Stimulated activated CD4-positive, alpha-beta T cell treated with anti-CD3 and anti-CD28 coated beads, Interleukin-4, amount 100 ng/mL, for 48 hours (primary cell): ENCODE measurements around the gene ING5.
"Not testable (repeated sequence)": the region's sequence is repeated elsewhere in the genome, so short reads cannot be mapped to it uniquely, and the experiment has no call there.

Experiments
- DNase-seq, 2 donors: peaks; one replicate each; pipeline ENCODE4 v3.0.0-alpha.2; 2020; ENCODE audit warnings: low read depth in 2 of 2

Gene ING5

DNA sequence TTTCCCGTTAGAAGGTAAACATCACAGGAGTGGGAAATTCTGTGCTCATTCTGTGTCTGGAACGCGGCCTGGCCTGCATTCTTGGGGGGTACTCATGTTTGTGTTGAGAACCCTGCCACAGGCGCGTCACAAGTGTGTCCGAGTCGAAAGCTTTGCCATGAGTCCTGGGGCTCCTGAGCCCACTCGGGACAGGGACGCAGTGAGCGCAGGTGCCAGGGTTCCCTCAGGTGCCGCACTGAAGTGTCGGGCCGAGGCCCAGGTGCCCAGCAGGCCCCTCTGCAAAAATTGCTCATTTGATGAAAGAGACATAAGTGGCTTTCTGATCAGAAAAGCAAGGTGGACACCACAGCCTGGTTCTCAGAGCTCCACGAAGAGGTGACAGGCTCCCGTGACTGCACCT is 37.3 kb downstream of the ING5 start:
- no peak for DNase-seq

DNA sequence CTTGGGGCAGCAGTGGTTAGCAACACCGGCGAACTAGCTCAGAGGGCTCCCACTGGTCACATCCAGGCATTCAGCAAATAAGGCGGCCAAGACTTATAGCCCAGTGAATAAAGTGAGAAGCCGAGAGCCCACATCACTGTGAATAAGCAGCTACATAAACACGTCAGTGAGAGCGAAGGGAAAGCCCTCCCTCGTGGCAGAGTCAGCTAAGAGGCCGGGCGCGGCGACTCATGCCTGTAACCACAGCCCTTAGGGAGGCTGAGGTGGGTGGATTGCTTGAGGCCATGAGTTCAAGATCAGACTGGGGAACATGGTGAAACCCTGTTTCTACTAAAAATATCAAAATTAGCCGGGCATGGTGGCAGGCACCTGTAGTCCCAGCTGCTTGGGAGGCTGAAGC is 37.8 kb downstream of the ING5 start:
- DNase-seq: peak; percentile 57 to 68

DNA sequence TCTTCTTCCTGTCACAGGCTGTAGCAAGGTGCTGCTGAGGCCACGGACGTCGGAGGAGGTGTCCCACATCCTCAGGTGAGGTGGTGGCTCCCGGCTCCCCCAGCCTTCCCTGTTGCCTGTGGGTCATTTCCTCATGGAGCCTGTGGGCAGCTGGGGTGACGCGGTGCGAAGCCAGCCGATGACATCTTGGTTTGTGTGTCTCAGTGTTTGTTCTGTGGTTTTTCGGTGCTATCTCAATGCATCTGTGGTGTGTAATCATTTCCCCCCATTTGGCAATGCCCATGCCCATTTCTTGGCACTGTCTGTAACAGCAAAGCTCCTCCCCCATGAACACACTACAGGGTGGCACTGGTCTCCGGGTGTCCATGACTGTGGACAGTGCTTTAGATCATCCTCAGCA is 39.2 kb downstream of the ING5 start:
- DNase-seq: no peak

DNA sequence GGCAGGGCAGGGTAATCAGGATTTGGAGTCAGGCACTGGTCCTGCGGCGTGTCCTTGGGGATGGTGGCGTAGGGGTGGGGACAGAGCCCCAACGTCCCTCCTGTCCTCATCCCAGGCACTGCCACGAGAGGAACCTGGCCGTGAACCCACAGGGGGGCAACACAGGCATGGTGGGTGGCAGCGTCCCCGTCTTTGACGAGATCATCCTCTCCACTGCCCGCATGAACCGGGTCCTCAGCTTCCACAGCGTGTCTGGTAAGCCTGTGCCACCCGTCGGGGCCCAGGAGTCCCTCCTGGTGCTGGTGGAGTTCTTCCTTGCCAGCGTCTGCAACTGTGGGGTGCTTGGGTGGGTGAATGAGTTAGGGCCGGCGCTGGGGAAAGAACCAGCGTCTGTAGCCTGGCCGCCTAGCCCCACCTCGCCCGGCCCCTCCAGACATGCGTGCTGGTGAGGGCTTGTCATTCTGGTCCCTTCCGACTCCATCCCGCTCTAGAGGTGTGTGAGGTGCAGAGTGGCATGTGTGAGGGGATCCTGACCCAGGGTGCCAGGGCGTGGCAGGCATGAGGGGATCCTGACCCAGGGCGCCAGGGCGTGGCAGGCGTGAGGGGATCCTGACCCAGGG is 40.6 kb downstream of the ING5 start:
- DNase-seq: no peak

DNA sequence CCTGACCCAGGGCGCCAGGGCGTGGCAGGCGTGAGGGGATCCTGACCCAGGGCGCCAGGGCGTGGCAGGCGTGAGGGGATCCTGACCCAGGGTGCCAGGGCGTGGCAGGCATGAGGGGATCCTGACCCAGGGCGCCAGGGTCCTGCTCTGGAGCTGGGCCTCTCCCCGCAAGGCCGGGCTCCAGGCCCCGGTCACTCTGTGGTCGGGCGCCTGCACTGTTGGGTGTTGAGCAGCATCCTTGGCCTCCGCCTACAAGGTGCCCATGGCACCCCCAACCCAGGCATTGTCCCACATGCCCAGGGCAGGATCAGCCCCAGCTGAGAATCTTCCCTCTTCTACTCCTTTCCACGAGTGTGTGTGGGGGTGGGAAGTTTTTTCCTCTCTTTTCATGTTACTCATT is 41.2 kb downstream of the ING5 start:
- not testable (repeated sequence) for DNase-seq

DNA sequence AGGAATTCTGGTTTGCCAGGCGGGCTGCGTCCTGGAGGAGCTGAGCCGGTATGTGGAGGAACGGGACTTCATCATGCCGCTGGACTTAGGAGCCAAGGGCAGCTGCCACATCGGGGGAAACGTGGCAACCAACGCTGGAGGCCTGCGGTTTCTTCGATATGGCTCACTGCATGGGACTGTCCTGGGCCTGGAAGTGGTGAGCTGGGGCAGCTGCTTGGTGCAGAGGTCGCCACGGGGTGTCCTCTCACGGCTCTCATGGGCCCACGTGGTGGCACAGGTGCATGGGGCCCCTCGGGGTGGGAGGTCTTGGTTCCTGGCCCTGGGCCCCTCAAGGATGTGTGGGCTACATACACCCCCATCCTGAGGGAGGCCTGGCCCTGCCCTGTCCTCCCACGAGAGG is 41.8 kb downstream of the ING5 start:
- no peak for DNase-seq

DNA sequence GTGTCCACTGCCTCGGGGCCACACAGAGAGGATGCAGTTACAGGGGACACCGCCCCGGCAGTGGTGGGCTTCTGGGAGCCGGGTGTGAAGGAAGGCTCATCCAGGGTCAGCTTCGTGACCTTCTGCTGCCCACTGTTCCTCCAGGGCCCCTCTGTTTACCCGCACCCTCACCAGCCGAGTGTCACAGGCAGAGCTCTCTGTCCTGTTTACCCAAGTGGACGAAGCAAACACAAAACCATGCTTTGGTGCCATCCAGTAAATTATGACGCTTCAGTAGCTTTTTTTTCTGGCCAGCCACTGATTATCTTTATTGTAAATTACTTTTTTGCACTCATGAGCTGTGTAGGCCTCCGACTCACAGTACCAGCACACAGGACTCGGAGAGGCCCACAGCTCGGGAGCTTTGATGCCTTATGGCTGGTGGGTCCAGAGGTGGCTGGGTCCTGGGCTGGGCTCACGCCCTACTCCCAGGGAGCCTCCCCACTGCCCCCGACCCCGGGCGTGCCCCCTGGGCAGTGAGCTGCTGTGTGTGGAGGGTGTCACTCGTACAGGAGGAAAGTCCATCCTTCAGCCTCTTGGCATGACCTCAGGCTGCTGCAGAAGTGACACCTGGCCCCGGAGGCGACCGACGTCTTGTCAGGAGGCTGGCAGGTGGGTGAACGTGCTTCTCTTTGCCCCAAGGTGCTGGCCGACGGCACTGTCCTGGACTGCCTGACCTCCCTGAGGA is 42.4 kb downstream of the ING5 start:
- DNase-seq: no peak

DNA sequence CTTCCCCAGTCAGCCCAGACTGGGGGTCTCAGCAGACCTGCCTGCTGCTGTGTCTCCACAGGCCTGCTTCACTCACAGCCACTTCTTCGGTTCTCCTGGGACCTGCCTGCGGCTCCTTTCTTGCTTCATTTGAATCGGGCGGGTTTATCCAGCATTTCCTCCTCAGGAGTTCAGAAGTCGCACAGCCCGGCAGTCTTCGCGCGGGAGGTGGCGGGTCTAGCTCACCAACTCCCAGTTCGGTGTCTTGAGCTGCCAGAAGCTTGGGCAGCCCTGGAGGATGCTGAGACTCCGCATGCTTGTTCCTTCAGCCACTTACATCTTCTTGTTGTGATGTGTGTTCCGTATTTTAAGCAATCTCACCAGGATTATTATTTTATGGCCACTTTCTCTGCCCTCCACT is 43.4 kb downstream of the ING5 start:
- no peak for DNase-seq

DNA sequence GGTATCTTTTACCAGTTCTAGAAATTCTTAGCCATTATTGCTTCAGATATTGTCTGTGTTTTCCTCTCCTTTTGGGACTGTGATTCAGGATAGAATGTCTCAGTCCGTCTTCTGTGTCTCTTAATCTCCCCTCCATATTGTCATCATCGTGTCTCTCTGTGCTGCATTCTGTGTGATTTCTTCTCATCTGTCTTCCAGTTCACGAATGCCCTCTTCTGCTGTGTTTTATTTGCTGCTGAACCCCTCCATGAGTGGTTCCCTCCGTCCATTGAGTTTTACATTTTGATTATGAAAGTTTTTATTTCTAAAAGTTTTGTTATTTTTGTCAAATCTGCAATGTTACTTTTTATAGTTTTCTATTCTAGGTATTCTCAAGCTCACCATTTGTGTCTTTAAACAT is 44.2 kb downstream of the ING5 start:
- DNase-seq: no peak

DNA sequence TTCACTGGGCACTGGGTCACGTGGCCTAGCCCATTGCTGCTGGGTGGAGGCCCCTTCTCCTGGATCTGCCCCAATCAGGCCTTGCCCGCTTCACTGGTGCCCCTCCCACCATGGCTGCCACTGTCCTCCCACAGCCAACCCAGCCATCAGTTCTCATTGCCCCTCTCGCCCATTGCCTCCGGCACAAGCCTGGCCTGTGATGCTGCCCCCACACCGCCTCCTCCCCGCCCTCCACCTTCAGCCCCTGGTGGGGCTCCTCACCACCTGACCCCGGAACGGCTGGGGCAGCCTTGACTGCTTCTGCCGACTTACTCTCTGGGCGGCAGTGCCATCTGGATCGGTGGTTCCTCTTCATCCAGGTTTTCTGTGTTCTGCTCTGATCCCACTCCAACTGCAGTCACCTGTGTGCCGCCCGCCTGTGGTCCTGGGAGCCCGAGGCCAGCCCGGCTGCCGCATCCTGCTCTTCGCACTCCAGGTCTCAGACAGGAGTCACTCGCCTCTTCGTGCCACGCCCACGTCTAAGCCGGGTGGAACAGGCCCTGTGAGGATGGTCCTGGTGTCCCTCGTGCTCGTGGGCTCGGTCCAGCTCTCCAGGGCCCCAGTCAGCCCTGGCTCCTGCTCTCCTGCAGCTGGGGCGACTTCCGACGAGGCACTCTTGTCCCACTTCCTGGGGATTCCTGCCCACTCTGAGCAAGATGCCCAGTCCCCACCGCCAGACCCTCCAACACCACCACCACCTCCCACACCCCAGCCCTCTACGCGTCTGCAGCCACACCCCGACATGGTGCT is 46.8 kb downstream of the ING5 start:
- no peak for DNase-seq

DNA sequence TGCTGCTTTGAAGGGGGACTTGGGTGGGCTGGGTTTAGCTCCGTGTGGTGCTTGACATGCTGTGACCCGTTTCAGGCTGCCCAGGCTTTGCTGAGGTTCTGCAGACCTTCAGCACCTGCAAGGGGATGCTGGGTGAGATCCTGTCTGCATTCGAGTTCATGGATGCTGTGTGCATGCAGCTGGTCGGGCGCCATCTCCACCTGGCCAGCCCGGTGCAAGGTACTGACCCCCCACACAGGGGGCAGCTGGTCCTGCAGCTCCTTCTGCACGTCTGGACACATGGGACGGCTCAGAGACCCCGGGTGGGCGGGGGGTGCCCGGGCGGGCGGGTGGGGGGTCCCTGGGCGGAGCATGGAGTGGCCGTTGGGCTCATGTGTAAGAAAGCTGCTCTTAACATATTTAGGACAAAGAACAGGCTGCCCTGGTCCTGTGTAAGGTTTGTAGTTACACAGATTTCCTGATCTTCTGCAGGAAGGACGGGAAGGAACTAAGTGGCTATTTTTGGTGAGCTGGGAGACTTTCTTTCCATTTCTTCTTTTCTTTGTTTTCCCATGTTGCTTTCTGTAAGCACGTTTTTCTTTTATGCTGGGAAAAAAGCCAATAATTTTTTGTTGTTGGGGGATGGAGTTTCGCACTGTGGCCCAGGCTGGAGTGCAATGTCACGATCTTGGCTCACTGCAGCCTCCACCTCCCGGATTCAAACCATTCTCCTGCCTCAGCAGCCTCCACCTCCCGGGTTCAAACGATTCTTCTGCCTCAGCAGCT is 48.4 kb downstream of the ING5 start:
- no peak for DNase-seq

DNA sequence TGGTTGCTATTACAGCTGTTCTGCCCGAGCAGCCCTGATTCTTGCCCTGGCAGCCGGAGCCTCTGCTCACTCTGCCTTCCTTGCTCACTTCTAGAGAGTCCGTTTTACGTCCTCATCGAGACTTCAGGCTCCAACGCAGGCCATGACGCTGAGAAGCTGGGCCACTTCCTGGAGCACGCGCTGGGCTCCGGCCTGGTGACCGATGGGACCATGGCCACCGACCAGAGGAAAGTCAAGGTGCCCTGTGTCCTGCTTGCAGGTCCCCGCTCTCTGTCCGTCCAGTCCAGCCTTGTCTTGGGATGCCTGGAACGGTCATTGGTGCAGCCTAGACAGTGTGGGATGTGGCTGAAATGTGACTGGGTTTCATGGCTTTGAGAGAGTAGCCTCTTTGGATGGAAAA is 49.3 kb downstream of the ING5 start:
- DNase-seq: no peak

DNA sequence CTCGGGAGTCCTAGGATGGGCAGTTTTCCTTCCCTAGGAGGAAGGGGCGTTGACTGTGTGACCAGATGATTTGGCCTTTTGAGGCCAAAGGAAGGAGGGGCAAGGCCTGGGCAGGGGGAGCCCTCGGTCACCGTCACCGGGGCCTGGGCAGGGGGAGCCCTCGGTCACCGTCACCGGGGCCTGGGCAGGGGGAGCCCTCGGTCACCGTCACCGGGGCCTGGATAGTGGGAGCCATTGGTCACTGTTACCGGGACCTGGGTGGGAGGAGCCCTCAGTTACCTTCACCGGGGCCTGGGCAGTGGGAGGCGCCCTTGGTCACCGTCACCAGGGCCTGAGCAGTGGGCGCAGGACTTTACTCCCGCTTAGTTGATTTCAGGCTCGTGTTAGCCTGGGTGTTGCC is 49.9 kb downstream of the ING5 start:
- DNase-seq: no peak

DNA sequence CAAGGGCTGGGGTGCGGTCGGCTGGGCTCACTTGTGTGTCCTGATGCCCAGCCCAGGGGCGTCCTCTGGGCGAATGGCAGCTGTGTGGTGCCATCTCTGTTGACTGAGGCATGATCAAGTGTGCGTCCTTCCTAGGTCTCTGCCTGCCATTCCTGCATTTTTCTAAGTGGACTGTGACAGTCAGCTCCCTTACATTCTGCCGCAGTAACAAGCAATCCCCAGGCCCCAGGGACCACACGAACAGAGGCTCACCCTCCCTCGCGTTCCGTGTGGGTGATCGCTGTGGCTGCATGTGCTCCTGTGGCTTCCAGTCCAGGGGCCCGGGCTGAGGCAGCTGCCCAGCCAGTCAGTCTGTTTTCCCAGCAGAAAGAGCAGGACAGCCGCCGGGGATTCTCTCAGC is 50.4 kb downstream of the ING5 start:
- DNase-seq: no peak

DNA sequence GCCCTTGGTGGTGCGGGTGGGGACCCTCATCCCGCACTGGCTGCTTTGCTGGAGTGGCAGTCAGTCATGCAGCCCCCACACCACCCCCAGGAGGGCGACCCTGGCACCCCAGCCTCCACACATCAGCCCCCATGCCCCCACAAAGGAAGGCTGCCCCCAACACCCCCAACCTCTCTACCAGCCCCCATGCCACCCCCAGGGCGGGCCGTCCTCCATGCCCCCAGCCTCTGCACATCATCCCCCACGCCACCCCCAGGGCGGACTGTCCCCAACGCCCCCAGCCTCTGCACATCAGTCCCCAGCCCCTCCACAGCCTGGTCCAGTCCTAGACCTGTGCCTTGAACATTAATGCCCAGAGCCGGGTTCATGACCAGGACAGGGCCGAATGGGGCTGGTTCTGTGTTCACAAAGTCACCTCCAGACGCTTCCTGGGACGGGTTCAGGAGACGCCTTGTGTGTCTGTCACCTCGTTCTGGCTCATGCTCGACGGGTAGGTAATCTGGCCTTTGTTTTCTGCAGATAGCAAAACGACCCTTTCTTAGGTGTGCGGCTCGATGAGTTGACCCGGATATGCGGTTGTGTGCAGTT is 50.9 kb downstream of the ING5 start:
- no peak for DNase-seq

DNA sequence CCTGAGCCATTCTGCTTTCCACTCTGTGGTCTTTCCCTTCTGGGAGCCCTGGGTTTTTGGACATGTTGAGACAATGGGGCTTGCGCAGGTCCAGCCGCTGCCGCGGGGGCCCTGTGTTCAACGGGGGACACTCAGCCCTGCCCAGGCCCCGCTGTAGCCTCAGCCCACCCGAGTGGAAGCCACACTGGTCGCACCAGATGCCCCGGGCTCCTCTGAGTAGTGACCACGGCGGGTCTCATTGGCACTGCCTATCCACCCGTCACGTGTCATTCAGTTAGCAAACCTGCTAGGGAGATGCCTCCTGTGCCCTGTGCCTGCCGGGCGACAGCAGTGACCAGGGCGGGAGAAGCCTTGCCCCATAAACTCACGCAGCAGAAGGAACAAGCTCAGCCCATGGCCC is 51.7 kb downstream of the ING5 start:
- no peak for DNase-seq

DNA sequence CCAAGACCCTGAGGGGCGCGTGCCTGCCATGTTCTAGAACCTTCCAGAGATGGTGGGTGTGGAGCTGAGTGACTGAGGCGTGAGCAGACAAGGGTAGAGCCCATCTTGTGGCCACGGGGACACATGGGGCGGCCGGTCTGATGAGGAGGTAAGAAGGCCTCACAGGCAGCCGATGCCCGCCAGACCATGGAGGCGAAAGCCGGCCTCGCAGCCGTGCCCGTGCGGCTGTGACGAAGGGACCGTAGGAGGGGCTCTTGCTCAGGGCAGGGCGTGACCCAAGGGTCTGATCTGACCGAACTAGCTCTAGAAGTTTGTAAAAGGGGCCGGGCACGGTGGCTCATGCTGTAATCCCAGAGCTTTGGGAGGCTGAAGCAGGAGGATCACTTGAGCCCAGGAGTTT is 52.2 kb downstream of the ING5 start:
- no peak for DNase-seq

DNA sequence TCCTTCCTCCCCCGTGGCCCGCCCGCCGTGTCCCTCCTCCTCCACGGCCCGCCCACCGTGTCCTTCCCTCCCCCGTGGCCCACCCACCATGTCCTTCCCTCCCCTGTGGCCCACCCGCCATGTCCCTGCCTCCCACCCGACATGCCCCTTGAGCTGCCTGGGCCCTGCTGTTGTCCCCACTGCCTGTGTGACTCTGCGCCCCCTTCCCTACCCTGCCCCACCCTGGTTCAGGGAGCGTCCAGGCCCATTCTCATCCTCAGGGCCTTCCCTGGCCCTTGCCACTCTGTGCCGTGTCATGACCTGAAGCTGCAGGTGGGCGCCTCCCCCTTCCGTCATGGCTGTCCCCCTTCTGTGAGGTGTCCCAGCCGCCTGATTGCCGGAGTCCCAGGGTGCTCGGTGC is 53.3 kb downstream of the ING5 start:
- DNase-seq: no peak

DNA sequence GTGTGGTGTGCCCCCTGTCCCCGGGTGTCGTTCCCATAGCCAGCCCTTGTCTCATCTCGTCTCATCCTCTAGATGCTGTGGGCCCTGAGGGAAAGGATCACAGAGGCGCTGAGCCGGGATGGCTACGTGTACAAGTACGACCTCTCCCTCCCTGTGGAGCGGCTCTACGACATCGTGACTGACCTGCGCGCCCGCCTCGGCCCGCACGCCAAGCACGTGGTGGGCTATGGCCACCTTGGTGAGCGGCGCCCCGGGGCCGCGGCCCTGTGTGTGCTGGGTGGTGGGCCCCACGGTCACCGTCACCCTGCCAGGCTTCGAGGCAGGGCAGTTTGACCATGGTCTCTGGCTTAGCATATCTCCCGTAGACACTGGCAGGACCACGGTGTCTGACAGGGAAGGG is 53.9 kb downstream of the ING5 start:
- DNase-seq: no peak

DNA sequence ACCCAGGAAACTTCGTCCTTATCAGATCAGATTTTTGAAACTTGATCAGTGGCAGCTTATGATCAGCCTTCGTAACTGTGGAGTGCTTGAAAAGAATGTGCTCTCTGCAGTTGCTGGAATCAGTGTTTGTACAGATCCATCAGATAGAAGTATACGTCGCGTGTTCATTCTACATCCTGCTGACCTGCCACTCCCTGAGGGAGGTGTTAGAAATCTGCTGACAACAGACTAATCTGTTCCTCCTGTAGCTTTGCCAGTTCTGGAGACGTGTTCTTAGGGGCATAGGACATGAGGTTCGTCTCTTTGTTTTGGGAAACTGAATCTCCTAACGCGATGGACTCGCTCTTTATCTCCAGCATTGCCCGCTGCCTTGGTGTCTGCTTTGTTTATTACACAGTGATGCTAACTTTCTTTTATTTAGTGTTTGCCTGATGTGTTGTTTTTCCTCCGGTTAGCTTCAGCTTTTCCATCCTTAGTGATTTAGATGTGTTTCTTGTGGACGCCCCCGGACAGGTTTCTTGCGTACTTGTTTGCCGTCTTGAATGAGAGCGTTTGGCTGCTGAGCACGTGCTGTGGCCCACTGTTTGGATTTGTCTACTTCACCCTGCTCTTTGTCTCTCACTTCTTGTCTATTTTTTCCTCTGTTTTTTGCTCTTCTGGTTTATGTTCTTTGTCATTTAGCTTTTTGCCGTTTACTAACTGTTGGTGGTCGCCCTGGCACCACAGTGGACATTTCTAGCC is 57.4 kb downstream of the ING5 start:
- no peak for DNase-seq

DNA sequence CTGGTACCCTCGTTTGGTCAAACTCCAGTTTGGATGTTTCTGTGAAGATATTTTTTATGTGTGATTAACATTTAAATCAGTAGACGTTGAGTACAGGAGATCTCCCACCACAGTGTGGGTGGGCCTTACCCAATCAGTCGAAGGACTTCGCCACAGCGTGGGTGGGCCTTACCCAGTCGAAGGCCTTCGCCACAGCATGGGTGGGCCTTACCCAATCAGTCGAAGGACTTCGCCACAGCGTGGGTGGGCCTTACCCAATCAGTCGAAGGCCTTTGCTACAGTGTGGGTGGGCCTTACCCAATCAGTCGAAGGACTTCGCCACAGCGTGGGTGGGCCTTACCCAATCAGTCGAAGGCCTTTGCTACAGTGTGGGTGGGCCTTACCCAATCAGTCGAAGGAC is 58.1 kb downstream of the ING5 start:
- not testable (repeated sequence) for DNase-seq
